Tibial nerve (tissue), 3 donors: ENCODE results near the gene TTC9B.

Experiments
- CTCF ChIP-seq, 5 experiments: fragments of 200-600 bp in 3 of 5; fragments of 450-650 bp in 2 of 5; sonication (generic) in 3 of 5; IDR thresholded peaks; one replicate each; pipeline ENCODE4 v1.5.1; 2016 to 2019; ENCODE audit warnings: antibody characterized with exemption in 5 of 5, mild to moderate bottlenecking in 3 of 5, moderate library complexity in 2 of 5
- POLR2A ChIP-seq, 2 donors: fragments of 450-650 bp; IDR thresholded peaks; one replicate each; pipeline ENCODE4 v1.6.1; 2017; ENCODE audit warnings: antibody characterized with exemption in 2 of 2, mild to moderate bottlenecking in 2 of 2, moderate library complexity in 2 of 2

- TF ChIP-seq POLR2A (IDR thresholded peaks at IDR 0.05), result no peak
- TF ChIP-seq CTCF (IDR thresholded peaks at IDR 0.05), result no peak
These were observed 15.0 kb upstream of the TTC9B start for GRCh38 chr19:40232949-40233810.
